Fibroblast of lung (primary cell): ENCODE data around the gene RTN4.

Source experiments
- CTCF ChIP-seq, 2 donors: IDR thresholded peaks in 1 of 2; conservative IDR thresholded peaks in 1 of 2; 1 replicate in 1 of 2; 2 replicates in 1 of 2; pipeline ENCODE4 v1.5.1; 2011 to 2012; ENCODE audit warnings: low read length in 2 of 2, control low read depth in 1 of 2, inconsistent platforms in 1 of 2, low read depth in 1 of 2, mild to moderate bottlenecking in 1 of 2
- EZH2 ChIP-seq: IDR thresholded peaks from 2 replicates; pipeline ENCODE4 v1.5.1; 2012; ENCODE audit warnings: low read length, control low read depth, mild to moderate bottlenecking; ENCODE audit errors: missing control alignments

GRCh38 chr2:54962935-54963440 is 87.3 kb downstream of the RTN4 start:
- TF ChIP-seq CTCF (conservative IDR thresholded peaks at IDR 0.05 in 1 of 2, IDR thresholded peaks at IDR 0.05 in 1 of 2; ENCODE audit: low read depth in 1 of 2, low read length in 2 of 2) (no peak), EZH2 (no peak)
